NB4 (cell line): Measurements from ENCODE around the gene DBH.

Source experiments
- DNase-seq: peaks from one replicate; pipeline ENCODE4 v3.0.0; 2010; ENCODE audit warnings: low read depth
- H3K4me3 ChIP-seq: one replicate; pipeline ENCODE4 v1.5.1; 2011; ENCODE audit warnings: mild to moderate bottlenecking, low read depth, low read length, moderate library complexity
- CTCF ChIP-seq: IDR thresholded peaks from one replicate; pipeline ENCODE4 v1.5.1; 2012; ENCODE audit warnings: low read depth, low read length
- MAX ChIP-seq: IDR thresholded peaks from 2 replicates; pipeline ENCODE4 v1.6.1; 2011; ENCODE audit warnings: low read depth, low read length
- MYC ChIP-seq: IDR thresholded peaks from 2 replicates; pipeline ENCODE4 v1.6.1; 2011; ENCODE audit warnings: low read depth, low read length
- POLR2A ChIP-seq: IDR thresholded peaks from 2 replicates; pipeline ENCODE4 v1.6.1; 2011; ENCODE audit warnings: mild to moderate bottlenecking; ENCODE audit not compliant: insufficient read length; ENCODE audit errors: extremely low read depth

Gene DBH

DNA sequence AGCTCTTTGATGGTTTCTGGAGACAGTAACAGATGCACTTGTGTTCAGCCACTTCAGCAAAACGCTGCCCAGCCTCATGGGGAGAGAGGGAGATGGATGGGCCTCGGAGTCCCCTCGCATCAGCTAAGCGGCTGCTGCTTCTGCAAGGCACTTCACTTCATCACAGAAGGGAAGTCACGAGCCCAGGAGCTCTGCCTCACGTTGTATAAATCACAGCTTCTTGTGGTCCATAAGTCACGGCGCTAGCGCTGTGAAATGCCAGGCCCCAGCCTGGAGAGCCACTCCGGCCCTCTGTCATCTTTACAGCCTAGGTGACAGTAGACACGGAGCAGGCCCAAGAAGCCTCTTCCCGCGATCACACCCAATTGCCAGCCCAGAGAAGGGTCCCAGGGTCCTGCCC is 23.4 kb downstream of the DBH start:
- no peak overlapping the region for H3K4me3 ChIP-seq
- no peak for DNase-seq
- TF ChIP-seq POLR2A: no peak
- no peak for TF ChIP-seq MAX
- no peak for TF ChIP-seq CTCF
- TF ChIP-seq MYC: no peak

DNA sequence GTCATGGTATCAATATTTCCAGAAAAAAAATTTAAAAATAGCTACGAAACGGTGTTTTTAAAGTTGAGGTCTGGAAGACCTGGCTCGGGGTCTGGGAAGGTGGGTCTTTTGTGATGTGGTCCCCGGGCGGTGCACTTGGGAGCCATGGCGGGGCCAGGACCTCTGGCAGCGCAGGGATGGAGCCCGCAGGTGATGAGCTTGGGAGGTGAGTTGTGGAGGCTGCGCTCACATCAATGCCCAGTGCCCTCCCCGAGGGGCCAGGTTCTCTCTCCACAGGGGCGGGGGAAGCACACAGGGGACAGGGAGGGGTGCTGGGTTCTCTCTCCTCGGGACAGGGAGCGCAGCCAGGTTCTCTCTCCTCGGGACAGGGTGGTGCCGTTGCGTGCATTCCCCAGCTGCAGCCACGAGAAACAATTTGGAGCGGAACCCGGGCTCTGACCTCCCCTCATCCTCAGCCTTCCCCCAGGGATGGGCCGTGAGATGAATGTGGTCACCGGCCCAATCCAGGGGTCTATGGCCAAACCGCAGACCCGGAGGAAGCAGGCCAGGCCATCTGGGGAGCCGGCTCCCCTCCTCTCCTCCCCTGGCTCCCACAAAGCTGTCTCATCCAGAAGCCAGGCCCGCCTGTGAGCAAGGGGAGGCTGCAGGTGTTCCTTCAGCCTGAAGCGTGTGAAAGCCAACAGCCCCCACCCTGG is 25.8 kb downstream of the DBH start:
- no peak for DNase-seq
- TF ChIP-seq MYC: no peak
- H3K4me3 ChIP-seq: no peak overlapping the region

- H3K4me3 ChIP-seq: no peak overlapping the region
- DNase-seq: no peak
- TF ChIP-seq POLR2A (no peak), MAX (no peak), CTCF (no peak), MYC (no peak)
Measured at GRCh38 chr9:133664173-133665050, 28.2 kb downstream of the DBH start.

- TF ChIP-seq CTCF: no peak
- no peak for TF ChIP-seq MAX
- no peak for TF ChIP-seq POLR2A
- TF ChIP-seq MYC: no peak
- DNase-seq: no peak
- no peak overlapping the region for H3K4me3 ChIP-seq
Measured at GRCh38 chr9:133665096-133665495, 28.9 kb downstream of the DBH start.

GRCh38 chr9:133665535-133665934 is 29.4 kb downstream of the DBH start:
- DNase-seq: no peak
- TF ChIP-seq CTCF (no peak), MAX (no peak), MYC (no peak), POLR2A (no peak)

DNA sequence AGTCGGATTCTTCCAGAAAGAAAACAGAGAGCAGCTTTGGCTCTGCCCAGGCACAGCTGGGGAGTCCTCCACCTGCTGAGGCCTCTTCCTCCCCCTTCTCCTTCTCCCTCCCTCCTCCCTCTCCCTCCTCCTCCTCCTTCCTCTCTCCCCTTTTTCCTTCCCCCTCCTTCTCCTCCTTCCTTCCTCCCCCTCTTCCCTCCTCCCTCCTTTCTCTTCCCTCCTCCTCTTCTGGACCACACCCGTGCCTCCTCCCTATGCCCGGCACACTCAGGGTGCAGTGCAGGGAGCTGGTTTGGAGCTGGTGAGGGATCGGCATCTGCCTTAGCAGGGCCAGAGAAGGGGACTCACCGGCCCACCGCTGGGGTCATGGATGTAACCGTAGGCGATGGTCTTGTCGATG is 30.2 kb downstream of the DBH start:
- TF ChIP-seq CTCF (no peak), MYC (no peak), MAX (no peak), POLR2A (no peak)
- no peak for DNase-seq

More at GRCh38 chr9:133665535-133665934, 29.4 kb downstream of the DBH start:
- H3K4me3 ChIP-seq: no peak overlapping the region

More for the DNA sequence above, 30.2 kb downstream of the DBH start:
- no peak overlapping the region for H3K4me3 ChIP-seq
